BJ (cell line): ENCODE measurements around the gene FAM98B. TPM values are rescaled to one million over a fixed set of nuclear protein-coding genes. Genes with fewer than 3 reads are reported as not detected.

ENCODE experiments used
- CTCF ChIA-PET: fragments of 350-600 bp; formaldehyde crosslinking; extraction: SDS; loops from one replicate; lab custom pipeline; 2021; ENCODE audit warnings: antibody characterized with exemption, inconsistent platforms; lab: Yijun Ruan, JAX
- POLR2A ChIA-PET: fragments of 300-600 bp; sonication (Branson Sonifier 250); formaldehyde crosslinking; extraction: SDS; loops from one replicate; lab custom pipeline; 2021; ENCODE audit warnings: antibody characterized with exemption; lab: Charles Lee
- DNase-seq: peaks from one replicate; pipeline ENCODE4 v3.0.0-alpha.2; 2011; ENCODE audit warnings: low read depth
- H3K27me3 ChIP-seq: 2 replicates; pipeline ENCODE4 v1.6.0; 2011; ENCODE audit warnings: low read length; ENCODE audit not compliant: control insufficient read depth, insufficient read depth
- H3K36me3 ChIP-seq: 2 replicates; pipeline ENCODE4 v1.5.1; 2011; ENCODE audit warnings: low read length; ENCODE audit not compliant: control insufficient read depth, insufficient read depth
- H3K4me3 ChIP-seq: 2 replicates; pipeline ENCODE4 v1.5.1; 2011; ENCODE audit warnings: low read depth, mild to moderate bottlenecking, control low read depth, low read length
- polyA plus RNA-seq: library from polyadenylated mRNA; depleted of rRNA; stranded (reverse); fragments of >200 nt; gene quantifications from 2 replicates; pipeline ENCODE4 v1.2.3, GENCODE V29; 2011
- TF ChIP-seq, protein P1 (sequence below): IDR thresholded peaks from 2 replicates; pipeline ENCODE4 v1.5.1; 2011; ENCODE audit warnings: low read depth, mild to moderate bottlenecking, control low read depth, inconsistent platforms, low read length, moderate library complexity; ENCODE audit not compliant: insufficient read depth

FAM98B gene
- polyA plus RNA-seq, 1 experiment: 4.9 TPM

DNA sequence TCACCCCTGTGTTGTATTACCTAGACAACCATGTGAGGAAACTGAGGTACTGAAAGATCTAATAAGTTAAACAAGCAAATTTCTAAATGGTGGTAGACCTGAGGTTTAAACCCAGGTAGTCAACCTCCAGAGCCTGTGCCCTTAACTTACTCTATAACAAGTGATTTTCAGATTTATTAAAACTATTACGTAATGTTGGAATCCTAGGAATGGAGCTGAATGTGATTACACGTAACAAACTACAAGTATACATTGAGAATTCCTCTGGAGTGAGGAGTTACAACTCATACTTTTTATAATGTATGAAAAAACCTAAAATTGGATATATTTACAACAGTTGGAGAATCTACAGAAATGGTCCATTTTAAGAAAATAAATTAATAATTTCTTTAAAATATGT lies 18.0 kb downstream of the FAM98B start:
- TF ChIP-seq, protein P1, sequence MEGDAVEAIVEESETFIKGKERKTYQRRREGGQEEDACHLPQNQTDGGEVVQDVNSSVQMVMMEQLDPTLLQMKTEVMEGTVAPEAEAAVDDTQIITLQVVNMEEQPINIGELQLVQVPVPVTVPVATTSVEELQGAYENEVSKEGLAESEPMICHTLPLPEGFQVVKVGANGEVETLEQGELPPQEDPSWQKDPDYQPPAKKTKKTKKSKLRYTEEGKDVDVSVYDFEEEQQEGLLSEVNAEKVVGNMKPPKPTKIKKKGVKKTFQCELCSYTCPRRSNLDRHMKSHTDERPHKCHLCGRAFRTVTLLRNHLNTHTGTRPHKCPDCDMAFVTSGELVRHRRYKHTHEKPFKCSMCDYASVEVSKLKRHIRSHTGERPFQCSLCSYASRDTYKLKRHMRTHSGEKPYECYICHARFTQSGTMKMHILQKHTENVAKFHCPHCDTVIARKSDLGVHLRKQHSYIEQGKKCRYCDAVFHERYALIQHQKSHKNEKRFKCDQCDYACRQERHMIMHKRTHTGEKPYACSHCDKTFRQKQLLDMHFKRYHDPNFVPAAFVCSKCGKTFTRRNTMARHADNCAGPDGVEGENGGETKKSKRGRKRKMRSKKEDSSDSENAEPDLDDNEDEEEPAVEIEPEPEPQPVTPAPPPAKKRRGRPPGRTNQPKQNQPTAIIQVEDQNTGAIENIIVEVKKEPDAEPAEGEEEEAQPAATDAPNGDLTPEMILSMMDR: no peak
- ChIA-PET POLR2A (interaction anchor here (0.6 kb wide), 1 partner anchor 88 kb away, joined by 4 read pairs; no protein-coding TSS in a partner anchor), CTCF (interaction anchor here (0.7 to 2.7 kb wide), 9 partner anchors 8 to 477 kb away, joined by 3 to 15 read pairs (median 6); partner anchors contain the start of gene FAM98B)
- no peak for DNase-seq
- no peaks in the 10 kb centered on the region for H3K27me3 ChIP-seq
- H3K4me3 ChIP-seq: no peak overlapping the region
- peaks cover 1% of the 10 kb centered on the region; the same call in 1 of the 2 replicates for H3K36me3 ChIP-seq

DNA sequence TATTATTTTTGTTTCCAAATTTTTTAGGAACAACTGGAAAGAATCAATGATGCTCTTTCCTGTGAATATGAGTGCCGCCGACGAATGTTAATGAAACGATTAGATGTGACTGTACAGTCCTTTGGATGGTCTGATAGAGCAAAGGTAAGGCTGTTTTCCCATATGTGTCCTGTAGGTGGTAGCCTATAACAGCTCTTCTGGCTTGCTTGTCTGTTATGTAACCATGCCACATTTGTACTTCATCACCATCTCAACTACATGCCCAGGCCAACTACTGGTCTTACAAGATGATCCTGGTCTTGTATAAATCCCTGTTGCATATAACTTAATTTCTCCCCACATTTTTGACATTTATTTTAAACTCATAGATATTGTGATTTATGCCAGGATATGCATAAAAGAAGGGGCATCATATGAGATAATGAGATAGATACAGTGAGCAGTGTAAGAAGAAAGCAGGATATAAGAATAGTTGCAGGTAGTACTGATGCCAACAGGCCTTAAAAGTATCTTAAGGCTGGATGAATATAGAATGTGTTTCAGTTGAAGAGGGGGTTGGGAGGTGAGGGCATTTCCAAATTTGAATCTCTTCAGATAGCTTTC lies 20.3 kb downstream of the FAM98B start:
- Histone ChIP-seq H3K36me3 (peaks cover 1% of the 10 kb centered on the region; the same call in 1 of the 2 replicates), H3K27me3 (no peaks in the 10 kb centered on the region), H3K4me3 (no peak overlapping the region)
- TF ChIP-seq, protein P1: peak; percentile 71
- POLR2A ChIA-PET: no interaction called here
- peak; percentile 26 for DNase-seq
- CTCF ChIA-PET: interaction anchor here (0.7 to 5.7 kb wide), 15 partner anchors 12 to 225 kb away, joined by 3 to 50 read pairs (median 6); partner anchors contain the start of genes FAM98B and RASGRP1

DNA sequence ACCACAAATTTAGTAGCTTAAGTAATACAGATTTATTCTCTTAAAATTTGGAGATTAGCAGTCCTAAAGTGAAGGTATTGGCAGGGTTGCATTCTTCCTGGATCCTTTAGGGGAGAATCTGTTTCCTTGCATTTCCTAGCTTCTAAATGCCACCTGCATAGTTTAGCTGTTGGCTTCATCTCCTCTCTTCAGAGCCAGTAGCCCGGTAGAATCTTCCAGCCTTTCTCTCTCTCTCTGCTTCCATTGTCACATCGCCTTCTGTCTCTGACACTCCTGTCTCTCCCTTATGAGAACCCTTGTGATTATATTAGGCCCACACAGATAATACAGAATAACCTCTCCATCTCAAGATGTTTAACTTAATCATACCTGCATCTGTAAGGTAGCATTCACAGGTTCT lies 21.4 kb downstream of the FAM98B start:
- ChIA-PET CTCF (interaction anchor here (0.6 to 5.7 kb wide), 11 partner anchors 11 to 224 kb away, joined by 4 to 50 read pairs (median 9); partner anchors contain the start of genes FAM98B and RASGRP1), POLR2A (no interaction called here)
- DNase-seq: no peak
- TF ChIP-seq, protein P1: no peak
- Histone ChIP-seq H3K4me3 (no peak overlapping the region), H3K36me3 (peaks cover 1% of the 10 kb centered on the region; the same call in 1 of the 2 replicates), H3K27me3 (no peaks in the 10 kb centered on the region)

DNA sequence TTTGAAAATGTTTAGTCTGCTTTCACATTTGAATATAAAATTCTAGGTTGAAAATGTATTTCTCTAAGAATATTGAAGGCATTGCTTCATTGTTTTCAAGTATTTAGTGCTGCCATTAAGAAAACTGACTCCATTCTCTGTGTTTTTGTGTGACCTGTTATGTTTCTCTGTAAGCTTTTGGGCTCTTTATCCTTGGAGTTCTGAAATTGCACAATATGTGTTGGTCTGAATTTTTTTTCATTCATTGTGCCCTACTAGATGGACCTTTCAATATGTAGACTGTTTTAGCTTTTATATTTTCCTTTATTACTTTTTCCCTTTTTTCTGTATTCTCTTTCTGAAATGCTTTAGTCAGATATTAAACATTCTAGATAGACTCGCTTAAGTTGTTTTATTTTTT lies 22.2 kb downstream of the FAM98B start:
- CTCF ChIA-PET: interaction anchor here (0.8 to 5.7 kb wide), 9 partner anchors 10 to 223 kb away, joined by 3 to 50 read pairs (median 4); partner anchors contain the start of gene RASGRP1
- Histone ChIP-seq H3K4me3 (no peak overlapping the region), H3K36me3 (peaks cover 1% of the 10 kb centered on the region; the same call in 1 of the 2 replicates), H3K27me3 (no peaks in the 10 kb centered on the region)
- DNase-seq: no peak
- POLR2A ChIA-PET: no interaction called here
- TF ChIP-seq, protein P1: no peak

DNA sequence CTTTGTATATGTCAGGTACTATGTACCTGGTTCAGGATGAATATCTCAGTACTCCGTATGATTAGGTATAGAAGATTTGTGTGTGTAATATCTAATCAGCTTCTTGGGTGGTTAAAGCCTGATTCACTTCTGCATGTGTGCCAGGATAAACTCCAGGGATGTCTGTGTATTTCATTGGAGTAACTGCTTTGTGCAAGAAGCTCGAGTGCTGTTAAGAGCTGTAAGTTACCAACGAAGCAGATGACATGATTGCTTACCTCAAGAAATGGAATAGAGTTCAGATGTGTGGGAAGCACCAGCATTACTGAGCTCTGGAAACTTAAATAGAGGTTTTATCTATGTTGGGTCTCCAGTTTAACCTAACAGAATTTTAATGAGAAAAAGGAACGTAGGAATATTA lies 23.7 kb downstream of the FAM98B start:
- Histone ChIP-seq H3K27me3 (no peaks in the 10 kb centered on the region), H3K36me3 (peaks cover 1% of the 10 kb centered on the region; the same call in 1 of the 2 replicates), H3K4me3 (no peak overlapping the region)
- no peak for DNase-seq
- ChIA-PET POLR2A (no interaction called here), CTCF (interaction anchor here (0.8 to 5.7 kb wide), 4 partner anchors 37 to 206 kb away, joined by 4 to 50 read pairs (median 7); partner anchors contain the start of gene RASGRP1)
- TF ChIP-seq, protein P1: no peak
